ENCODE data around the gene HIVEP2.

The HIVEP2 gene

GRCh38 chr6:142845624-142846458, 99.1 kb downstream of the HIVEP2 start:
- Histone ChIP-seq H3K4me1 (ENCODE audit: insufficient read depth, low read length) (peaks cover 47% of the 10 kb centered on the region), H3K9ac (ENCODE audit: low read depth, low read length) (no peak overlapping the region), H3K9me3 (ENCODE audit: control insufficient read depth, insufficient read depth, low read length) (no peaks in the 10 kb centered on the region), H3K36me3 (ENCODE audit: insufficient read depth, low read length) (no peaks in the 10 kb centered on the region)

GRCh38 chr6:142845143-142845571, 99.8 kb downstream of the HIVEP2 start:
- peaks cover 47% of the 10 kb centered on the region for H3K4me1 ChIP-seq (ENCODE audit: insufficient read depth, low read length)
- no peaks in the 10 kb centered on the region for H3K36me3 ChIP-seq (ENCODE audit: insufficient read depth, low read length)
- H3K9me3 ChIP-seq (ENCODE audit: control insufficient read depth, insufficient read depth, low read length), result no peaks in the 10 kb centered on the region
- H3K9ac ChIP-seq (ENCODE audit: low read depth, low read length), result no peak overlapping the region

GRCh38 chr6:142844065-142844755, 100.8 kb downstream of the HIVEP2 start:
- Histone ChIP-seq H3K9ac (ENCODE audit: low read depth, low read length) (no peak overlapping the region), H3K36me3 (ENCODE audit: insufficient read depth, low read length) (no peaks in the 10 kb centered on the region), H3K4me1 (ENCODE audit: insufficient read depth, low read length) (peaks cover 52% of the 10 kb centered on the region), H3K9me3 (ENCODE audit: control insufficient read depth, insufficient read depth, low read length) (no peaks in the 10 kb centered on the region)

- Histone ChIP-seq H3K9ac (ENCODE audit: low read depth, low read length) (no peak overlapping the region), H3K36me3 (ENCODE audit: insufficient read depth, low read length) (no peaks in the 10 kb centered on the region), H3K9me3 (ENCODE audit: control insufficient read depth, insufficient read depth, low read length) (no peaks in the 10 kb centered on the region), H3K4me1 (ENCODE audit: insufficient read depth, low read length) (peaks cover 52% of the 10 kb centered on the region)
Observed at GRCh38 chr6:142843361-142843760, 101.6 kb downstream of the HIVEP2 start.

- H3K36me3 ChIP-seq (ENCODE audit: insufficient read depth, low read length), result no peaks in the 10 kb centered on the region
- H3K4me1 ChIP-seq (ENCODE audit: insufficient read depth, low read length), result peaks cover 52% of the 10 kb centered on the region
- H3K9me3 ChIP-seq (ENCODE audit: control insufficient read depth, insufficient read depth, low read length), result no peaks in the 10 kb centered on the region
- no peak overlapping the region for H3K9ac ChIP-seq (ENCODE audit: low read depth, low read length)
Observed at GRCh38 chr6:142842418-142843261, 102.3 kb downstream of the HIVEP2 start.

- Histone ChIP-seq H3K36me3 (ENCODE audit: insufficient read depth, low read length) (no peaks in the 10 kb centered on the region), H3K9ac (ENCODE audit: low read depth, low read length) (no peak overlapping the region), H3K9me3 (ENCODE audit: control insufficient read depth, insufficient read depth, low read length) (no peaks in the 10 kb centered on the region), H3K4me1 (ENCODE audit: insufficient read depth, low read length) (peaks cover 49% of the 10 kb centered on the region)
Observed at GRCh38 chr6:142841915-142842314, 103.1 kb downstream of the HIVEP2 start.

GRCh38 chr6:142839686-142840040, 105.3 kb downstream of the HIVEP2 start:
- Histone ChIP-seq H3K4me1 (ENCODE audit: insufficient read depth, low read length) (peaks cover 28% of the 10 kb centered on the region), H3K9ac (ENCODE audit: low read depth, low read length) (no peak overlapping the region), H3K9me3 (ENCODE audit: control insufficient read depth, insufficient read depth, low read length) (no peaks in the 10 kb centered on the region), H3K36me3 (ENCODE audit: insufficient read depth, low read length) (no peaks in the 10 kb centered on the region)

- Histone ChIP-seq H3K9ac (ENCODE audit: low read depth, low read length) (no peak overlapping the region), H3K4me1 (ENCODE audit: insufficient read depth, low read length) (peaks cover 24% of the 10 kb centered on the region), H3K36me3 (ENCODE audit: insufficient read depth, low read length) (no peaks in the 10 kb centered on the region), H3K9me3 (ENCODE audit: control insufficient read depth, insufficient read depth, low read length) (no peaks in the 10 kb centered on the region)
Observed at GRCh38 chr6:142838821-142839685, 105.9 kb downstream of the HIVEP2 start.

GRCh38 chr6:142835787-142836535, 109.0 kb downstream of the HIVEP2 start:
- Histone ChIP-seq H3K9ac (ENCODE audit: low read depth, low read length) (no peak overlapping the region), H3K9me3 (ENCODE audit: control insufficient read depth, insufficient read depth, low read length) (no peaks in the 10 kb centered on the region), H3K36me3 (ENCODE audit: insufficient read depth, low read length) (no peaks in the 10 kb centered on the region), H3K4me1 (ENCODE audit: insufficient read depth, low read length) (peaks cover 9% of the 10 kb centered on the region; the same call in 1 of the 2 replicates)

GRCh38 chr6:142834853-142835252, 110.1 kb downstream of the HIVEP2 start:
- no peaks in the 10 kb centered on the region for H3K36me3 ChIP-seq (ENCODE audit: insufficient read depth, low read length)
- no peak overlapping the region for H3K9ac ChIP-seq (ENCODE audit: low read depth, low read length)
- H3K4me1 ChIP-seq (ENCODE audit: insufficient read depth, low read length), result peaks cover 9% of the 10 kb centered on the region; the same call in 1 of the 2 replicates
- no peaks in the 10 kb centered on the region for H3K9me3 ChIP-seq (ENCODE audit: control insufficient read depth, insufficient read depth, low read length)

GRCh38 chr6:142833798-142834197, 111.2 kb downstream of the HIVEP2 start:
- H3K4me1 ChIP-seq (ENCODE audit: insufficient read depth, low read length), result peaks cover 4% of the 10 kb centered on the region; the same call in 1 of the 2 replicates
- no peak overlapping the region for H3K9ac ChIP-seq (ENCODE audit: low read depth, low read length)
- no peaks in the 10 kb centered on the region for H3K9me3 ChIP-seq (ENCODE audit: control insufficient read depth, insufficient read depth, low read length)
- no peaks in the 10 kb centered on the region for H3K36me3 ChIP-seq (ENCODE audit: insufficient read depth, low read length)

GRCh38 chr6:142833054-142833453, 111.9 kb downstream of the HIVEP2 start:
- Histone ChIP-seq H3K9ac (ENCODE audit: low read depth, low read length) (no peak overlapping the region), H3K9me3 (ENCODE audit: control insufficient read depth, insufficient read depth, low read length) (no peaks in the 10 kb centered on the region), H3K4me1 (ENCODE audit: insufficient read depth, low read length) (peaks cover 4% of the 10 kb centered on the region; the same call in 1 of the 2 replicates), H3K36me3 (ENCODE audit: insufficient read depth, low read length) (no peaks in the 10 kb centered on the region)

GRCh38 chr6:142830807-142831206, 114.2 kb downstream of the HIVEP2 start:
- no peaks in the 10 kb centered on the region for H3K36me3 ChIP-seq (ENCODE audit: insufficient read depth, low read length)
- no peaks in the 10 kb centered on the region for H3K9me3 ChIP-seq (ENCODE audit: control insufficient read depth, insufficient read depth, low read length)
- H3K9ac ChIP-seq (ENCODE audit: low read depth, low read length), result no peak overlapping the region
- peaks cover 4% of the 10 kb centered on the region; the same call in 1 of the 2 replicates for H3K4me1 ChIP-seq (ENCODE audit: insufficient read depth, low read length)
